Measurements from ENCODE around the gene NDRG4. TPM values are rescaled to one million over a fixed set of nuclear protein-coding genes. Genes with fewer than 3 reads are reported as not detected.

Gene NDRG4
- total RNA-seq, 4 donors from 2014 or later = 0.60 to 64.7 (median 4.4) TPM

DNA sequence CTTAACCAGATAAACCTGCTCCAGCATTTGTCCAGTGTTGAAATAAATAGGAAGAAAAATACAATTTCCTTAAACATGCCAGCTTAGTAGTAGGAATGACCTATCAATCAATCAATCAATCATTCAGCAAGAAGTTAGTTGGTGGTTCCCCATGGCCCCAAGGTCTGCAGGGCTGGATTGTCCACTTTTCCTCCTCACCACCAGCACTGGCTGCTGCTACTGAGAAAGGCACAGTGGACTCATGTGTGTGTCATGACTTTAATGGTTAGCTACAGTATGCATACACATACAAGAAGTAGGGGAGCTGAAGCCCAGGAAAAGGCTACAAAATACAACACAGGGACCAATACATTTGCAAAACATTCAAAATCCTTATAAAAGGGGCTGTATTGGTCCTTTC is 19.8 kb downstream of the NDRG4 start:
- no peak for DNase-seq
- Histone ChIP-seq H3K36me3 (peaks cover 0 to 66% (median 31%) of the 10 kb centered on the region in 4 donors), H3K4me3 (no peak overlapping the region), H3K9me3 (no peaks in the 10 kb centered on the region), H3K27ac (no peak overlapping the region), H3K4me1 (peaks cover 0 to 20% (median 13%) of the 10 kb centered on the region in 4 donors), H3K27me3 (no peaks in the 10 kb centered on the region)
- intact Hi-C loops (cut with DNase I; ENCODE audit: low total_unique reads) (no loop called here), in situ Hi-C loops (cut with MboI; ENCODE audit: low pct_ligation_motif_present in 1 of 4, low pct_unique_long_range_greater_than_20kb in 1 of 4, low sequenced_read_pairs in 3 of 4) (no loop called here)
- TF ChIP-seq CTCF (IDR thresholded peaks at IDR 0.05) = no peak
- no peak for TF ChIP-seq POLR2A (IDR thresholded peaks at IDR 0.05)
- no peak for TF ChIP-seq POLR2AphosphoS5 (IDR thresholded peaks at IDR 0.05)
- TF ChIP-seq EP300 (IDR thresholded peaks at IDR 0.05; ENCODE audit: low read depth) = no peak

GRCh38 chr16:58530179-58530578 is 30.2 kb downstream of the NDRG4 start:
- Histone ChIP-seq H3K4me3 (no peak overlapping the region), H3K4me1 (no peaks in the 10 kb centered on the region), H3K27ac (no peak overlapping the region), H3K27me3 (no peaks in the 10 kb centered on the region), H3K36me3 (peaks cover 0 to 96% (median 49%) of the 10 kb centered on the region in 4 donors), H3K9me3 (no peaks in the 10 kb centered on the region)
- WGBS, 2 donors (ENCODE audit: low coverage in 1 of 2) = 86 to 88% methylated on average over 5 of the region's 5 CpGs
- DNase-seq = no peak
- in situ Hi-C loops (cut with MboI; ENCODE audit: low pct_ligation_motif_present in 1 of 4, low pct_unique_long_range_greater_than_20kb in 1 of 4, low sequenced_read_pairs in 3 of 4) = no loop called here
- intact Hi-C loops (cut with DNase I; ENCODE audit: low total_unique reads) = no loop called here
- TF ChIP-seq POLR2AphosphoS5 (IDR thresholded peaks at IDR 0.05) (no peak), POLR2A (IDR thresholded peaks at IDR 0.05) (no peak), CTCF (IDR thresholded peaks at IDR 0.05) (no peak), EP300 (IDR thresholded peaks at IDR 0.05; ENCODE audit: low read depth) (no peak)

GRCh38 chr16:58532414-58532813 is 32.5 kb downstream of the NDRG4 start:
- intact Hi-C loops (cut with DNase I; ENCODE audit: low total_unique reads) (no loop called here), in situ Hi-C loops (cut with MboI; ENCODE audit: low pct_ligation_motif_present in 1 of 4, low pct_unique_long_range_greater_than_20kb in 1 of 4, low sequenced_read_pairs in 3 of 4) (no loop called here)
- TF ChIP-seq POLR2A (IDR thresholded peaks at IDR 0.05) (no peak), POLR2AphosphoS5 (IDR thresholded peaks at IDR 0.05) (no peak), EP300 (IDR thresholded peaks at IDR 0.05; ENCODE audit: low read depth) (no peak), CTCF (IDR thresholded peaks at IDR 0.05) (no peak)
- WGBS, 2 donors (ENCODE audit: low coverage in 1 of 2) = 75 to 82% methylated on average over 3 of the region's 3 CpGs
- Histone ChIP-seq H3K4me3 (no peak overlapping the region), H3K27ac (no peak overlapping the region), H3K4me1 (no peaks in the 10 kb centered on the region), H3K36me3 (peaks cover 0 to 97% (median 49%) of the 10 kb centered on the region in 4 donors), H3K27me3 (no peaks in the 10 kb centered on the region), H3K9me3 (no peaks in the 10 kb centered on the region)
- DNase-seq = no peak

DNA sequence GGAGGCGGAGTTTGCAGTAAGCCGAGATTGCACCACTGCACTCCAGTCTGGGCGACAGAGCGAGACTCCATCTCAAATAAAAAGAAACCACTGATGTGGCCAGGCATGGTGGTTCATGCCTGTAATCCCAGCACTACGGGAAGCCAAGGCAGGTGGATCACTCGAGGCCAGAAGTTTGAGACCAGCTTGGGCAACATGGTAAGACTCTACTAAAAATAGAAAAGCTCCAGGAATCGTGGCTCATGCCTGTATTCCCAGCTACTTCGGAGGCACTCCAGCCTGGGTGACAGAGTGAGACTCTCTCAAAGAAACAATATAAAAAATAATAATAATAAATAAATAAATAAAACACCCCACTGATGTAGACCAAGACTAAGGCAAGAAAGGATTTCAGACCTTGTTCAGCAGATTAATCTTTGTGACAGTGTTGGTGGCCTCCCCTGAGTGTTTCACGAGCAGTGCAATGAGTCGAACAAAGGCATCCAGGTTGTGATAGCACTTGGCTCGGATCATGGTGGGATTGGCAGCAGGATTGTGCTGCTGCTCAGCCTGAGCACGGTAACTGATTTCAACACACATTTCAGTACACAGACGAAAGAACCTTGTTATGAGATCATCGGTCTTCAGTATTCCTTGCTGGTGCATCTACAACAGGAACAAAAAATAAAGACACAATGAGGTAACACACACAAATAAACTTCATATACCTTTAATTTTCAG is 34.0 kb downstream of the NDRG4 start:
- Histone ChIP-seq H3K27ac (no peak overlapping the region), H3K27me3 (no peaks in the 10 kb centered on the region), H3K4me3 (no peak overlapping the region), H3K36me3 (peaks cover 0 to 98% (median 49%) of the 10 kb centered on the region in 4 donors), H3K9me3 (no peaks in the 10 kb centered on the region), H3K4me1 (no peaks in the 10 kb centered on the region)
- WGBS, 2 donors (ENCODE audit: low coverage in 1 of 2) = 90 to 94% methylated on average over 9 to 14 of the region's 14 CpGs
- in situ Hi-C loops (cut with MboI; ENCODE audit: low pct_ligation_motif_present in 1 of 4, low pct_unique_long_range_greater_than_20kb in 1 of 4, low sequenced_read_pairs in 3 of 4) = no loop called here
- no peak for DNase-seq
- intact Hi-C loops (cut with DNase I; ENCODE audit: low total_unique reads) = no loop called here
- TF ChIP-seq EP300 (IDR thresholded peaks at IDR 0.05; ENCODE audit: low read depth) (no peak), POLR2A (IDR thresholded peaks at IDR 0.05) (no peak), CTCF (IDR thresholded peaks at IDR 0.05) (no peak), POLR2AphosphoS5 (IDR thresholded peaks at IDR 0.05) (no peak)

Measured in transverse colon (tissue), 4 donors.